Prostate gland (tissue), 2 donors: ENCODE data around the gene COA6.

Source experiments
- CTCF ChIP-seq, 4 experiments: fragments of 200-600 bp in 2 of 4; fragments of 450-650 bp in 2 of 4; sonication (generic) in 2 of 4; IDR thresholded peaks; 1 replicate in 3 of 4; 2 replicates in 1 of 4; pipeline ENCODE4 v1.5.1; 2016 to 2019; ENCODE audit warnings: antibody characterized with exemption in 4 of 4, mild to moderate bottlenecking in 2 of 4, moderate library complexity in 2 of 4
- POLR2A ChIP-seq: fragments of 450-650 bp; IDR thresholded peaks from one replicate; pipeline ENCODE4 v1.6.1; 2016; ENCODE audit warnings: antibody characterized with exemption, mild to moderate bottlenecking

- no peak for TF ChIP-seq POLR2A
- no peak for TF ChIP-seq CTCF (IDR thresholded peaks at IDR 0.05)
Observed at GRCh38 chr1:234355782-234356510, 17.3 kb upstream of the COA6 start.
